ENCODE results near the gene DUSP8. TPM values are rescaled to one million over a fixed set of nuclear protein-coding genes. Genes with fewer than 3 reads are reported as not detected.
A peak's percentile ranks its signal among the peaks of the same experiment; 100 is the strongest.

DUSP8 gene
- total and polyA plus RNA-seq, 8 donors, result 0.80 to 21.8 (median 1.7) TPM

- no peaks in the 10 kb centered on the region for H3K27me3 ChIP-seq
- peaks cover 0 to 53% of the 10 kb centered on the region in 2 donors for H3K4me1 ChIP-seq
- intact Hi-C loops (cut with DNase I), result no loop called here
- DNase-seq (peak in 1 of 4 donors; percentile 73), ATAC-seq (peak; percentile 9)
- H3K36me3 ChIP-seq, result peaks cover 0 to 20% of the 10 kb centered on the region in 2 donors
- TF ChIP-seq, protein P1, sequence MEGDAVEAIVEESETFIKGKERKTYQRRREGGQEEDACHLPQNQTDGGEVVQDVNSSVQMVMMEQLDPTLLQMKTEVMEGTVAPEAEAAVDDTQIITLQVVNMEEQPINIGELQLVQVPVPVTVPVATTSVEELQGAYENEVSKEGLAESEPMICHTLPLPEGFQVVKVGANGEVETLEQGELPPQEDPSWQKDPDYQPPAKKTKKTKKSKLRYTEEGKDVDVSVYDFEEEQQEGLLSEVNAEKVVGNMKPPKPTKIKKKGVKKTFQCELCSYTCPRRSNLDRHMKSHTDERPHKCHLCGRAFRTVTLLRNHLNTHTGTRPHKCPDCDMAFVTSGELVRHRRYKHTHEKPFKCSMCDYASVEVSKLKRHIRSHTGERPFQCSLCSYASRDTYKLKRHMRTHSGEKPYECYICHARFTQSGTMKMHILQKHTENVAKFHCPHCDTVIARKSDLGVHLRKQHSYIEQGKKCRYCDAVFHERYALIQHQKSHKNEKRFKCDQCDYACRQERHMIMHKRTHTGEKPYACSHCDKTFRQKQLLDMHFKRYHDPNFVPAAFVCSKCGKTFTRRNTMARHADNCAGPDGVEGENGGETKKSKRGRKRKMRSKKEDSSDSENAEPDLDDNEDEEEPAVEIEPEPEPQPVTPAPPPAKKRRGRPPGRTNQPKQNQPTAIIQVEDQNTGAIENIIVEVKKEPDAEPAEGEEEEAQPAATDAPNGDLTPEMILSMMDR (IDR thresholded peaks at IDR 0.05), result no peak
- no peaks in the 10 kb centered on the region for H3K9me3 ChIP-seq
- no peak overlapping the region for H3K4me3 ChIP-seq
- peak overlapping the region; percentile 5 to 63 for H3K27ac ChIP-seq
Measured at GRCh38 chr11:1532014-1532586, 40.0 kb downstream of the DUSP8 start.

DNA sequence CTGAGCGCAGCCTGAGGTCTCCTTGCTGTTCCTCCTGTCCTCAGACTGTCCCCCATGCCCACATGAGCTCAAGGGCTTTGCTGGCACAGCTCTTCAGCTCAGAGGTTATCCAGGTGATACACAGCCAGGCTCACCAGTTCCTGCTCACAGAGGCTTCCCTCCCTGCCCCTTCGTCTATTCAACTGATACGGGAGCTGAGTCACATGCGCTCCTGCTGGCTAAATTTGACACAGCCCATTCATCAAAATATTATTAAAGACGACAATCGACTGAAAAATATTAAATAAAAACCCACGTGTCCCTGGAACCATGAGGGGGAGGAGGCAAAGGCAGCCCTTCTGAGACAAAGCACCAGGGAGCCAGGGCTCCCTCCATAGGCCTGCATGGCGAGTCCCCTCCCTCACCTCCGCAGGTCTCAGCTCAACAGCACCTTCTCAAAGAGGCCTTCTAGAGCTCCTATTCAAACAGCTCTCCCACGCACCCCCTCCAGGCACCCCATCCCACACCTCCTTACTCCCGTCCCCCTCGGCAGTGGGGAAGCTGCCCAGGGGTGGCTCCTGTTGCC lies 40.5 kb downstream of the DUSP8 start:
- Histone ChIP-seq H3K4me1 (peaks cover 0 to 47% of the 10 kb centered on the region in 2 donors), H3K4me3 (no peak overlapping the region), H3K27me3 (no peaks in the 10 kb centered on the region), H3K27ac (peak overlapping the region in 1 of 2 donors; percentile 63), H3K36me3 (peaks cover 0 to 20% of the 10 kb centered on the region in 2 donors), H3K9me3 (no peaks in the 10 kb centered on the region)
- intact Hi-C loops (cut with DNase I), result no loop called here
- ATAC-seq (no peak), DNase-seq (peak in 1 of 4 donors; percentile 13)
- TF ChIP-seq, protein P1 (IDR thresholded peaks at IDR 0.05), result no peak

DNA sequence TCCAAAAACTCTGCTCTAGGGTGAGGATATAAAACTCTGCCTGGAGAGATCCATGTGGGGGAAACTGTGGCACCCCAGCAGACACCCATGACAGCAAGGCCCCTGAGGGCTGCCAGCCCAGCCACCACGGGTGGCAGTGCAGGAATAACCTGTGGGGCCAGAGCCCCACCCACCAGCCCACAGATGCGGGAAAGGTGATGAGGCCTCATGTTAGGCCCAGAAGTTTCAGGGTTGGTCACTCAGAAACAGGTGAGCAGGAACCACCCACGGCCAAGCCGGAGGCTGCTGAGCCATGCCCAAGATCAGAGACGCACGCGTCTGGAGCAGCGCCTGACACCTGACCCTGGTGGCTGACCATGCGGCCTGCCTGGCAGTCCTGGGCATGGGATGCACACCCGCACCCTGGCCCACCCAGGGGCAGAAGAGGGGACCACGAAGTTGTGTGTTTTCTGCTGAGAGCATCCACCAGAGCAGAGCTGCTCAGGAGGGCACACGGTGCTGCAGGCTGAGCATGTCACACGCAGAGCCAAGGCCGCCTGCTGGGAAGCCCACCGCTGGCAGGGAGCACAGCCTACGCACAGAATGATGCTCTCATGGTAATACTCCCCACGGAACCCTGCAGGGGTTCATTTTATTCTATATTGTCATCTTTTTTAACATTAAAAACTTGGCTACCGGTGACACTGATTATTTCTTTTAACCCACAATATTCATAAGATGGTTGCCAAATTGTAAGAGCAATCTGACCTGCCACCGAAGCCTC lies 41.2 kb downstream of the DUSP8 start:
- TF ChIP-seq, protein P1 (IDR thresholded peaks at IDR 0.05), result no peak
- Histone ChIP-seq H3K4me3 (no peak overlapping the region), H3K27me3 (no peaks in the 10 kb centered on the region), H3K36me3 (peaks cover 0 to 20% of the 10 kb centered on the region in 2 donors), H3K27ac (peak overlapping the region in 1 of 2 donors; percentile 63), H3K9me3 (no peaks in the 10 kb centered on the region), H3K4me1 (peaks cover 0 to 45% of the 10 kb centered on the region in 2 donors)
- intact Hi-C loops (cut with DNase I), result no loop called here
- peak in 1 of 4 donors; percentile 65 for DNase-seq
- ATAC-seq, result no peak

DNA sequence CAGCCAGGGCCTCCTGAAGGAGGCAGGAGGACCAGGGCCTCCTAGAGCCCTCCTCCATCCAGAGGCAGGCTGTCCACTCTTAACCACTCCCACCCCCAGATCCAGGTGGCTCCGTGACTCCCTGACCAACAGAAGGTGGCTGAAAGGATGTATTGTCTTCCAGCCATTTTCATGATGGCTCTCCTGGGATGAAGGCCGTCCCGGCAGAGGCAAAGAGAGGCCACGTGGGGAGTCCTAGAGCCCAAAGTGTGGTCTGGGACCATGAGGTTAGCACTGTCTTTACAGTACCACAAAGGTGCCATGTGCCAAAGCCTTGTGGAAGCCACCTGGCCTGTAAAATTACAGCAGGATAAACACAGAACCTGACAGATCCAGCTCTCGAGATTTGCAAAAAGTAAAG lies 42.3 kb downstream of the DUSP8 start:
- intact Hi-C loops (cut with DNase I), result no loop called here
- Histone ChIP-seq H3K4me3 (no peak overlapping the region), H3K36me3 (peaks cover 0 to 19% of the 10 kb centered on the region in 2 donors), H3K27me3 (no peaks in the 10 kb centered on the region), H3K27ac (no peak overlapping the region), H3K4me1 (peaks cover 0 to 44% of the 10 kb centered on the region in 2 donors), H3K9me3 (no peaks in the 10 kb centered on the region)
- DNase-seq, result peak in 1 of 4 donors; percentile 39
- TF ChIP-seq, protein P1 (IDR thresholded peaks at IDR 0.05), result no peak
- no peak for ATAC-seq

- Histone ChIP-seq H3K36me3 (peaks cover 0 to 14% of the 10 kb centered on the region in 2 donors), H3K27me3 (no peaks in the 10 kb centered on the region), H3K27ac (no peak overlapping the region), H3K4me3 (no peak overlapping the region), H3K4me1 (peaks cover 0 to 39% of the 10 kb centered on the region in 2 donors), H3K9me3 (no peaks in the 10 kb centered on the region)
- ATAC-seq, result no peak
- DNase-seq, result peak in 1 of 4 donors; percentile 66
- TF ChIP-seq, protein P1 (IDR thresholded peaks at IDR 0.05), result no peak
- intact Hi-C loops (cut with DNase I), result no loop called here
Measured at GRCh38 chr11:1529286-1529685, 42.8 kb downstream of the DUSP8 start.
